Upper lobe of left lung (tissue), 6 donors: ENCODE results near the gene NRXN2. TPM values are rescaled to one million over a fixed set of nuclear protein-coding genes. Genes with fewer than 3 reads are reported as not detected.

Source experiments
- ATAC-seq, 2 donors: fragments of 200-7000 bp; cut with Tn5 transposase; one replicate each; pipeline ENCODE4 v1.9.1; 2022; ENCODE audit warnings: mild to moderate bottlenecking in 2 of 2, moderate library complexity in 2 of 2; ENCODE audit not compliant: low FRiP score in 2 of 2
- DNase-seq, 2 donors: peaks; one replicate each; pipeline ENCODE4 v3.0.0-alpha.2; 2019 to 2020
- H3K27ac ChIP-seq, 4 donors: fragments of 200-600 bp; sonication (generic); one replicate each; pipeline ENCODE4 v1.5.1; 2016 to 2019
- H3K27me3 ChIP-seq, 4 donors: fragments of 200-600 bp; sonication (generic); one replicate each; pipeline ENCODE4 v1.5.1; 2017 to 2019
- H3K36me3 ChIP-seq, 4 donors: fragments of 200-600 bp; sonication (generic); one replicate each; pipeline ENCODE4 v1.5.1; 2016 to 2019
- H3K4me1 ChIP-seq, 4 donors: fragments of 200-600 bp; sonication (generic); one replicate each; pipeline ENCODE4 v1.5.1; 2018 to 2019
- H3K4me3 ChIP-seq, 4 donors: fragments of 200-600 bp; sonication (generic); one replicate each; pipeline ENCODE4 v1.5.1; 2017 to 2019; ENCODE audit warnings: mild to moderate bottlenecking in 2 of 4, moderate library complexity in 1 of 4
- H3K9me3 ChIP-seq, 4 donors: fragments of 200-600 bp; sonication (generic); one replicate each; pipeline ENCODE4 v1.5.1; 2018 to 2019
- EP300 ChIP-seq, 4 donors: sonication (generic); formaldehyde crosslinking; IDR thresholded peaks; one replicate each; pipeline ENCODE4 v1.5.1; 2017; ENCODE audit warnings: antibody characterized with exemption in 4 of 4, control low read depth in 2 of 4
- POLR2A ChIP-seq, 4 donors: fragments of 450-650 bp; IDR thresholded peaks; one replicate each; pipeline ENCODE4 v1.5.1; 2016 to 2017; ENCODE audit warnings: antibody characterized with exemption in 4 of 4, mild to moderate bottlenecking in 2 of 4
- POLR2AphosphoS5 ChIP-seq, 2 donors: sonication (generic); formaldehyde crosslinking; IDR thresholded peaks; one replicate each; pipeline ENCODE4 v1.5.1; 2017; ENCODE audit warnings: antibody characterized with exemption in 2 of 2
- WGBS, 2 donors: methylation state at CpG; one replicate each; pipeline ENCODE4 v1.1.5; 2017 to 2018; 5-methylcytosine and 5-hydroxymethylcytosine counted together
- total RNA-seq, 6 donors: library from RNA; depleted of rRNA in 4 of 6; stranded (reverse); fragments of >200 nt in 4 of 6; gene quantifications; one replicate each; pipeline versions ENCODE4 v1.1.0 to v1.2.1, GENCODE V29; 2016 to 2021
- TF ChIP-seq, protein P1 (sequence below), 6 experiments: fragments of 450-650 bp in 4 of 6; fragments of 200-600 bp in 2 of 6; sonication (generic) in 2 of 6; IDR thresholded peaks; one replicate each; pipeline ENCODE4 v1.5.1; 2016 to 2019; ENCODE audit warnings: antibody characterized with exemption in 6 of 6
- donor health status: DM: no; HTN: no; CAD: no; lungs with moderate emphysema.
- donor health status: DM: no; HTN: yes; CAD: no; lungs with severe emphysema.

The NRXN2 gene
- total RNA-seq, 6 donors from 2014 or later = 0.59 to 21.6 (median 2.9) TPM; not detected in 2

- peaks cover 5 to 22% (median 9%) of the 10 kb centered on the region in 4 donors for H3K4me1 ChIP-seq
- peak in 1 of 2 donors; percentile 74 for DNase-seq
- H3K4me3 ChIP-seq = peak overlapping the region in 3 of 4 donors; percentile 10 to 17 (median 12)
- no peak for ATAC-seq
- no peaks in the 10 kb centered on the region for H3K36me3 ChIP-seq
- H3K27me3 ChIP-seq = peaks cover 0 to 32% (median 18%) of the 10 kb centered on the region in 4 donors
- H3K27ac ChIP-seq = no peak overlapping the region
- no peak for TF ChIP-seq POLR2A (IDR thresholded peaks at IDR 0.05)
- TF ChIP-seq EP300 (IDR thresholded peaks at IDR 0.05) = no peak
- TF ChIP-seq, protein P1, sequence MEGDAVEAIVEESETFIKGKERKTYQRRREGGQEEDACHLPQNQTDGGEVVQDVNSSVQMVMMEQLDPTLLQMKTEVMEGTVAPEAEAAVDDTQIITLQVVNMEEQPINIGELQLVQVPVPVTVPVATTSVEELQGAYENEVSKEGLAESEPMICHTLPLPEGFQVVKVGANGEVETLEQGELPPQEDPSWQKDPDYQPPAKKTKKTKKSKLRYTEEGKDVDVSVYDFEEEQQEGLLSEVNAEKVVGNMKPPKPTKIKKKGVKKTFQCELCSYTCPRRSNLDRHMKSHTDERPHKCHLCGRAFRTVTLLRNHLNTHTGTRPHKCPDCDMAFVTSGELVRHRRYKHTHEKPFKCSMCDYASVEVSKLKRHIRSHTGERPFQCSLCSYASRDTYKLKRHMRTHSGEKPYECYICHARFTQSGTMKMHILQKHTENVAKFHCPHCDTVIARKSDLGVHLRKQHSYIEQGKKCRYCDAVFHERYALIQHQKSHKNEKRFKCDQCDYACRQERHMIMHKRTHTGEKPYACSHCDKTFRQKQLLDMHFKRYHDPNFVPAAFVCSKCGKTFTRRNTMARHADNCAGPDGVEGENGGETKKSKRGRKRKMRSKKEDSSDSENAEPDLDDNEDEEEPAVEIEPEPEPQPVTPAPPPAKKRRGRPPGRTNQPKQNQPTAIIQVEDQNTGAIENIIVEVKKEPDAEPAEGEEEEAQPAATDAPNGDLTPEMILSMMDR (IDR thresholded peaks at IDR 0.05) = no peak
- TF ChIP-seq POLR2AphosphoS5 (IDR thresholded peaks at IDR 0.05) = no peak
- WGBS, 2 donors = 0 to 3% methylated on average over 3 to 15 of the region's 36 CpGs
- H3K9me3 ChIP-seq = no peaks in the 10 kb centered on the region
Observed at GRCh38 chr11:64642871-64643255, 80.1 kb downstream of the NRXN2 start.

DNA sequence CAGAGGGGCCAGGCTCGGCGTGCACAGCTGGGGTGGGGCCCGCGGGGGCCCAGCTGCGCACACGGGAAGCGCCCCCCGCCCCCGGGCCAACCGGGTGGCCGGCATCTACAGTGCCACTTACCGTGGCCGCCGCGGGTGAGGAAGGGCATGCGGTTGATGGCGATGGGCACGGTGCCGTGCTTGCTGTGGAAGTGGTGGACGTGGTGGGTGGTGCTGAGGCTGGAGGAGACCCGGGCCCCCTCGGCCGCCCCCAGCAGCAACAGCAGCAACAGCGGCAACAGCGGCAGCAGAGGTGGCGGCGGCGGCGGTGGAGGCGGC lies 80.6 kb downstream of the NRXN2 start:
- ATAC-seq = no peak
- Histone ChIP-seq H3K27ac (no peak overlapping the region), H3K4me1 (peaks cover 5 to 26% (median 9%) of the 10 kb centered on the region in 4 donors), H3K27me3 (peaks cover 0 to 35% (median 19%) of the 10 kb centered on the region in 4 donors), H3K36me3 (no peaks in the 10 kb centered on the region), H3K4me3 (peak overlapping the region in 1 of 4 donors; percentile 10), H3K9me3 (no peaks in the 10 kb centered on the region)
- DNase-seq = no peak
- WGBS, 2 donors = 4 to 5% methylated on average over 4 to 23 of the region's 30 CpGs
- TF ChIP-seq POLR2AphosphoS5 (IDR thresholded peaks at IDR 0.05) (no peak), EP300 (IDR thresholded peaks at IDR 0.05) (no peak), POLR2A (IDR thresholded peaks at IDR 0.05) (no peak)
- TF ChIP-seq, protein P1 (IDR thresholded peaks at IDR 0.05) = no peak

DNA sequence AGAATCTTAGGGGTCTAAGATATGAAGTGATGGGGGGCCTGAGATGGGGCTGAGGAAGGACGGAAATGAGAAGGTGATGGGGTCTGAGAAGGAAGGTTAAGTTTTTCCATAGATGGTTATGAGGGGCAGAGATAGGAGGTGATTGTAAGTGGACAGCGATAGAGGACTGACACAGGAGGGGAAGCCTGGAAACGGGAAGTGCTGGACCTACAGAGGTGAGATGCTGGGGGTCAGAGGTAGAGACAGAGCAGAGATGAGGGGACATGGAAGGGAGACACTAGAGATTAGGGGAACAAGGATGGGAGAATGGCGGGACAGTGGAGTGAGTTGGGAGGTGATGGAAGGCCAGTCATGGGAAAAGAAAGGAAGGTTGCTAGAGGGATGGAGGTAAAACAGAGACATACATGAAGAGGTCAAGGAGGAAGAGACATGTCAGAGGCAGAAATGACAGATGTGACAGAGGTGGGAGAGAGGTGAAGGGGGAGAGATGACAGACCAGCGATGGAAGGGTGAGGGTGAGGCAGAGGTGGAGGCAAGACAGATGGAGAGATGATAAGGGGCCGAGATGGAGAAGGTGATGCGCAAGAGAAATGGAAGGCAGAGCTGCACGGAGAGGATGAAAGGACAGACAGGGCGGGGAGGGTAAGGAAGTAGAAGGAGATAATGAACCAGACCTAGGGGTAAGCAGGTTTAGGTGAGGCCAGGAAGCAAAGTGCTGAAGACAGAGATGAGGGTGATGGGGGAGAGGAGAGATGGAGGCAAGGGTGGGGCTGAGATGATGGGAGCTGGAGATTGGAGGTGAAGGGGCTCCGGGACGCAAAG lies 81.2 kb downstream of the NRXN2 start:
- 48 to 49% methylated on average over 11 of the region's 11 CpGs for WGBS, 2 donors
- TF ChIP-seq POLR2A (IDR thresholded peaks at IDR 0.05) = no peak
- no peak for TF ChIP-seq EP300 (IDR thresholded peaks at IDR 0.05)
- no peak for TF ChIP-seq POLR2AphosphoS5 (IDR thresholded peaks at IDR 0.05)
- TF ChIP-seq, protein P1 (IDR thresholded peaks at IDR 0.05) = no peak
- no peaks in the 10 kb centered on the region for H3K36me3 ChIP-seq
- H3K4me1 ChIP-seq = peaks cover 5 to 26% (median 9%) of the 10 kb centered on the region in 4 donors
- H3K4me3 ChIP-seq = no peak overlapping the region
- peaks cover 0 to 35% (median 19%) of the 10 kb centered on the region in 4 donors for H3K27me3 ChIP-seq
- H3K9me3 ChIP-seq = no peaks in the 10 kb centered on the region
- H3K27ac ChIP-seq = no peak overlapping the region
- no peak for DNase-seq
- ATAC-seq = no peak

GRCh38 chr11:64639885-64640284 lies 83.1 kb downstream of the NRXN2 start:
- no peaks in the 10 kb centered on the region for H3K9me3 ChIP-seq
- H3K36me3 ChIP-seq = no peaks in the 10 kb centered on the region
- no peak overlapping the region for H3K27ac ChIP-seq
- ATAC-seq (no peak), DNase-seq (no peak)
- peaks cover 5 to 26% (median 9%) of the 10 kb centered on the region in 4 donors for H3K4me1 ChIP-seq
- peaks cover 0 to 35% (median 19%) of the 10 kb centered on the region in 4 donors for H3K27me3 ChIP-seq
- WGBS, 2 donors = 64 to 79% methylated on average over 4 of the region's 4 CpGs
- TF ChIP-seq POLR2AphosphoS5 (IDR thresholded peaks at IDR 0.05) (no peak), POLR2A (IDR thresholded peaks at IDR 0.05) (no peak), EP300 (IDR thresholded peaks at IDR 0.05) (no peak)
- TF ChIP-seq, protein P1 (IDR thresholded peaks at IDR 0.05) = no peak
- no peak overlapping the region for H3K4me3 ChIP-seq
